Adipocyte (in vitro differentiated cells): ENCODE measurements around the gene AFDN.
A peak's percentile ranks its signal among the peaks of the same experiment; 100 is the strongest.

ENCODE experiments used
- DNase-seq: peaks from one replicate; pipeline ENCODE4 v3.0.0-alpha.2; 2015; ENCODE audit warnings: low read depth
- H3K27me3 ChIP-seq: replicated peaks from 2 replicates; pipeline ENCODE4 v1.7.0; 2013; ENCODE audit warnings: mild to moderate bottlenecking, low read length, moderate library complexity; ENCODE audit not compliant: control insufficient read depth, insufficient read depth
- H3K36me3 ChIP-seq: 2 replicates; pipeline ENCODE4 v1.7.0; 2013; ENCODE audit warnings: low read length, mild to moderate bottlenecking, moderate library complexity; ENCODE audit not compliant: control insufficient read depth, insufficient read depth, severe bottlenecking
- H3K4me1 ChIP-seq: 2 replicates; pipeline ENCODE4 v1.7.0; 2013; ENCODE audit warnings: mild to moderate bottlenecking, low read length, moderate library complexity; ENCODE audit not compliant: control insufficient read depth, insufficient read depth
- H3K4me3 ChIP-seq: 2 replicates; pipeline ENCODE4 v1.7.0; 2013; ENCODE audit warnings: mild to moderate bottlenecking, low read length, moderate library complexity
- H3K9ac ChIP-seq: 2 replicates; pipeline ENCODE4 v1.7.0; 2013; ENCODE audit warnings: mild to moderate bottlenecking, low read length, moderate library complexity
- H3K9me3 ChIP-seq: 2 replicates; pipeline ENCODE4 v1.7.0; 2013; ENCODE audit warnings: mild to moderate bottlenecking, low read length, moderate library complexity; ENCODE audit not compliant: control insufficient read depth

The AFDN gene

DNA sequence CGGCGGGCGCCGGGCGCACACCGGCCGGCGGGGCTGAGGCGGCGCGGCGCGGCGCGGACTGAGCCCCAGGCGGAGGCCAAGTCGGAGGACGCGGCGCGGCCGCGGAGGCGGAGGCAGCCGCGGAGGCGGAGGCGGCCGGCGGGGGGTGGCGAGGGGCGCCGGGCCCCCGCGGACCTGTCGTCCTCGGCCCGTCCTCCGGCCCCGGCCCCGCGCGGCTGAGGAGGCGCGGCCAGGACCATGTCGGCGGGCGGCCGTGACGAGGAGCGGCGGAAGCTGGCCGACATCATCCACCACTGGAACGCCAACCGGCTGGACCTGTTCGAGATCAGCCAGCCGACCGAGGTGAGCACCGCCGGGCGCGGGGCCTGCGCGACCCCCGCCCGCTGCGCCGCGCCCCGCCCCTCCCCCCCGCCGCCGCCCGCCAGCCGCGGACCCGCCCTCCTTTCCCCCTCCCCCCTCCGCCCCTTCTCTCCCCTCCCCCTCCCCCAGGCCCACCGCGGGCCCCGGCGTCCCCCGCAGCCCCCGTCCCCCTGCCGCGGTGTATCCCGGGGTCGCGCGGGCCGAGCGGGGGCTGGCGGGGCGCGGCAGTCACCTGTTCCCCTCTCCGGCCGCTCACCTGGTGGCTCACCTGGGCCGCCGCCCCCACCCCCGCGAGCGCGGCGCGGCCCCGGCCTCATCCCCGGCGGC, at the start of gene AFDN:
TSS of gene AFDN (plus strand) at position 16 of the 687 bp plus-strand sequence. CDS start at position 238, 222 bp downstream.
- Histone ChIP-seq H3K4me1 (peaks cover 20% of the 10 kb centered on the region), H3K36me3 (no peaks in the 10 kb centered on the region), H3K4me3 (peak within 1 kb of the TSS; percentile 88), H3K9me3 (no peaks in the 10 kb centered on the region), H3K27me3 (no peaks in the 10 kb centered on the region), H3K9ac (peak within 1 kb of the TSS; percentile 82)
- no peak for DNase-seq

GRCh38 chr6:167778497-167779128, 48.1 kb upstream of the AFDN start:
- H3K9ac ChIP-seq: no peak overlapping the region
- H3K36me3 ChIP-seq: no peaks in the 10 kb centered on the region
- no peak overlapping the region for H3K4me3 ChIP-seq
- DNase-seq: no peak
- peaks cover 35% of the 10 kb centered on the region for H3K27me3 ChIP-seq
- no peaks in the 10 kb centered on the region for H3K4me1 ChIP-seq
- H3K9me3 ChIP-seq: no peaks in the 10 kb centered on the region

DNA sequence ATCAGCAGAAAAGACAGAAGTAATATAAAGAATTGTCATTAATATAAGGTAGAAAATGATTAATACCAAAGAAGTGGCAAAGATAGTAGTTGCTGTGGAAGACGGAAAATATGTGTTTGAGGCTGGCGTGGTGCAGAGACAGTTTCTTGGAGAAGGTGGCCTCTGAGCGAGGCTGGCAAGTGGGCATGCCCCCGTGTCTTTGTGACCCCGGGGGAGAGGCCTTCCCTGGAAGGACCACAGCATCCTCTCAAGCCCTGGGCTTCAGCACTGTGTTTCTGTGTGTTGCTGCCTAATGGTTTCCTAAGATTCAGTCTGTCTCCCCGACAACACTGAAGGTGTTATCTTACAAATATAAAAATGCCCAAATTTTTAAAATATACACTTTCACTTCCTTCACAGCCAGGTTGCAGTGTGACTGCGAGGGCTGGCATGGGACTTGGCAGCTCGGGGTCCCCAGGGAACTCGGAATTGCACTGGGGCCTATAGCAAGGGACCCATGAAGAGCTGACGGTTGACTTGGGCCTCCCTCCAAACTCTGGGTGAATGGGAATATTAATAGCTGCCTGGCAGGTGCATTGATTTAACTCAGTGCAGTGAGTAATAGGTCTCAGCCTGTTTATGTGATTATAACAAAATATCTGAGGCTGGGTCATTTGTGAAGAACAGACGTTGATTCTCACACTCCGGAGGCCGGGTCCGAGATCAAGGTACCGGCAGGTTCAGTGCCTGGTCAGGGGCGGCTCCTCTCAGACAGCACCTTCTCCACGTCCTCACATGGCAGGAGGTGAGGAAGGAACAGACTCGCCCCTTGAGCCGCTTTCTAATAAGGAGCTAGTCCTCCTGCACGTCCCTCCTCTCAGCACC, 47.4 kb upstream of the AFDN start:
- Histone ChIP-seq H3K9me3 (no peaks in the 10 kb centered on the region), H3K9ac (no peak overlapping the region), H3K4me3 (no peak overlapping the region), H3K4me1 (no peaks in the 10 kb centered on the region), H3K36me3 (no peaks in the 10 kb centered on the region), H3K27me3 (peaks cover 35% of the 10 kb centered on the region)
- DNase-seq: no peak

DNA sequence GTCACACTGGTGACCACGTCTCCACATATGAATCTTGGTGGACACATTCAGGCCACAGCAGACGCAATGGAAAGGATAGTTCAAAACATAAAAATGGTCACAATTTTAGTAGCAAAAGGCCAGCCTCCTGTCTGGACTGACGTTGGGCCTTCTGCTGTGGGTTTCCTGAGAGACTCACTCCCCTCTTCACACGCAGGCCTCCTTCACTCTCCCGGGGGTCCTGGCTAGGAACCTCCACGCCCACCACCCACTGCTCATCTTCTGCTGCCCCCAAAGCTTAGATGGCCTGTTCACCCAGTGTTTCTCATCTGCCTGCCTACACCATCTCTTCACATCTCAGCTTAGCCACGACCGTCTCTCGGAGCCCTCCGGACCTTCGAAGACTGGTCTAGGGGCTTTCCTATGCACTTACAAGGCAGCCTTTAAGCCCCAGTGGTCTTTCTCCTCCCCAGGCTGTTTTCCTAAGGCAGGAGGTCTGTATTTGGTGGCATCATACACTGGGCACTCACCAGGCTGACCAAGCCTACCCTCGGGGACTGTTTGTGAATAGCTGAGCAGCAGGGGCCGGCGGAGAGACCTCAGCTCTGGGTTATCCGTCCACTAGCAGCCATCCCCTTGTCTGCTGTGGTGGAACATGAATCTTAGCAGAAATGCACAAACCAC, 46.6 kb upstream of the AFDN start:
- no peak for DNase-seq
- H3K9me3 ChIP-seq: no peaks in the 10 kb centered on the region
- no peak overlapping the region for H3K9ac ChIP-seq

GRCh38 chr6:167781066-167781767, 45.5 kb upstream of the AFDN start:
- no peaks in the 10 kb centered on the region for H3K9me3 ChIP-seq
- DNase-seq: no peak
- H3K4me1 ChIP-seq: no peaks in the 10 kb centered on the region
- H3K27me3 ChIP-seq: peaks cover 34% of the 10 kb centered on the region
- no peak overlapping the region for H3K9ac ChIP-seq
- H3K36me3 ChIP-seq: no peaks in the 10 kb centered on the region
- no peak overlapping the region for H3K4me3 ChIP-seq

More for the DNA sequence above, 46.6 kb upstream of the AFDN start:
- Histone ChIP-seq H3K27me3 (peaks cover 35% of the 10 kb centered on the region), H3K36me3 (no peaks in the 10 kb centered on the region), H3K4me1 (no peaks in the 10 kb centered on the region), H3K4me3 (no peak overlapping the region)

DNA sequence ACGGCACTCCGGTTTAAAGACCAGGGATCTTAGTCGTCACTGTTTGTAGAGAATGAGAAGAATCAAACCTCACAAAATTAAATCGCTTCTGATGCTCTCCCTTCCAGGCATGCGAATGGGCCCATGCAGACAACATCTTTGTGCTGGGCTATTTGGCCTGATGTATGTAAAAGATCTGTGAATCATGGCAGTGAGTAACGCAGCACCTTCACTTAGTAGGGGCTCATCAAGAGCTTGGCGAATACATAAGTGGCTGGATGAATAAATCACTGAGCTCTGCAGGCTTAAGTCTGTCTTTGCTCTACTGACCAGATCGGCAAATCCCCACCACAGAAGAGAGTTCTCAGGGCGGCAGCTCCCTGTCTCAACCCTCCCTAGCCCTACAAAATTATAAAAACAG, 44.8 kb upstream of the AFDN start:
- Histone ChIP-seq H3K27me3 (peaks cover 28% of the 10 kb centered on the region), H3K36me3 (no peaks in the 10 kb centered on the region), H3K4me1 (peaks cover 2% of the 10 kb centered on the region), H3K9ac (no peak overlapping the region), H3K4me3 (no peak overlapping the region), H3K9me3 (no peaks in the 10 kb centered on the region)
- no peak for DNase-seq

DNA sequence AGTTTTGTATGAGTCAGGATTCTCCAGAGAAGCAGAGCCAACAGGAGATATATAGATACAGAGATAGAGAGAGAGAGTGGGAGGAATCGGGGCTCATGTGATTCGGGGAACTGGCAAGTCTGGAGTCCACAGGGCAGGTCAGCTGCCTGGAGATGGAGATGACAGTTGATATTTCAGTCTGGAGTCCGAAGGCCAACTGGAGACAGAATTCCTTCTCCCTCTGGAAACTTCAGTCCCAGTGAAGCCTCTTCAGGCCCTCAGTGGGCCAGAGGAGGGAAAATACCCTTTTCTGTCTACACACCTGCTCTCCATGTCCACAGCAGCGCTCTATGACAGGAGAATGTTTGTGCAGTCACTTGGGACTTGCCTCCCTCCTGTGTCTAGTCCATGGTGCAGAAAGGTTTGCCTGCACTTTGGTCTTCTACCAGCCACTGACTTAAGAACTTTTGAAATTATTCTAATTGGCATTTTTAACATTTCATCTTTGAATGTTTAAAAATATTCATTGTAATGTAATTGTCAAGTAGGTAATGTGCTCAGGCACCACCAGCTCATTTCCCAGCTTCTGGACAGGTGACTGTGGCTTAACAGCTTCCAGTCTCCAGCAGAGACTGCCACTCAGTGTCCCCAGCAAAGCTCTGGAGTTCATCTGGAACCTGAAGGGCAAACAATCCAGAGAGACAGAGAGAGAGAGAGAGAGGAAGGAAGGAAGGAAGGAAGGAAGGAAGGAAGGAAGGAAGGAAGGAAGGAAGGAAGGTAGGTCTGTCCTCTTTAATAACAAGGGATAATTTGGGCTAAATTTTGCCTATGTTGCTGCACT, 43.8 kb upstream of the AFDN start:
- peaks cover 5% of the 10 kb centered on the region for H3K4me1 ChIP-seq
- no peaks in the 10 kb centered on the region for H3K9me3 ChIP-seq
- no peaks in the 10 kb centered on the region for H3K36me3 ChIP-seq
- no peak overlapping the region for H3K4me3 ChIP-seq
- DNase-seq: no peak
- peaks cover 22% of the 10 kb centered on the region for H3K27me3 ChIP-seq
- H3K9ac ChIP-seq: no peak overlapping the region

DNA sequence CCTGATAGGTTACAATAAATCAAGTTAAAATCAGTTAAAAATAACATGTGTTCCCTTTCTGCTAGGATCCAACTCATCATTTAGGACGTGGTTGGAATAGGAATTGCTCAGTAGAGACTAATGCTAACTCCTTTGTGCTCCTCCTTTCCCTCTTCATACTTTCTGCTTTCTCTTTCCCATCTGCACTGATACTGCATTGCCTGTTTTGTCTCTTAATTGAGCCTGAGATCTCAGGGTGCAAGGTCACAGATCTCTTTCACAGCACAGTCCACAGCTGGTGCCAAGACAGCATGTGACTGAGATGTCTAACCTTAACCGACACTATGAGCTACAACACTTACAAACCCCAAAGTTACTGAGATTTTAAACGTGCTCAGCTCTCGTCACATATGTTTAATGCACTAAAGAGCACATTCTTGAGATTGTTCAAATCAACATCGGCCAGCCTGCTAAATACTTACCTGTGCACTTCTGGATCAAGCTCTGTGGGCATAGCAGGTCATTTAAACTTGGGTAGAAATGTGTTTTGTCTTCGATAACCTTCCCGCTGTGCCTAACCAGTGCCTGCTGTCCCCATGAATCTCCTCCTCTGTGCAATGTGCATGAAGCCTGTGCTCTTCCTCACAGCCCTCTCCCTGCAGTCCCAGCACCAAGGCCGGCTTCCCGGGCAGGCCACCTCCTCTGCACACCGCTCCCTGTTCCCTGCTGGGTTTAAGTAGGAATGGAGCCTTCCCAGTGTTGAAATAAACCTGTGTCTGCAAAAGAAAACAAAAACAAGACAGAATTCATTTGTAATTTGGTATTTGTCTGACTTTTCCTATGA, 39.6 kb upstream of the AFDN start:
- Histone ChIP-seq H3K9ac (no peak overlapping the region), H3K4me3 (no peak overlapping the region), H3K36me3 (no peaks in the 10 kb centered on the region), H3K27me3 (peaks cover 3% of the 10 kb centered on the region), H3K9me3 (no peaks in the 10 kb centered on the region), H3K4me1 (peaks cover 8% of the 10 kb centered on the region)
- DNase-seq: no peak

DNA sequence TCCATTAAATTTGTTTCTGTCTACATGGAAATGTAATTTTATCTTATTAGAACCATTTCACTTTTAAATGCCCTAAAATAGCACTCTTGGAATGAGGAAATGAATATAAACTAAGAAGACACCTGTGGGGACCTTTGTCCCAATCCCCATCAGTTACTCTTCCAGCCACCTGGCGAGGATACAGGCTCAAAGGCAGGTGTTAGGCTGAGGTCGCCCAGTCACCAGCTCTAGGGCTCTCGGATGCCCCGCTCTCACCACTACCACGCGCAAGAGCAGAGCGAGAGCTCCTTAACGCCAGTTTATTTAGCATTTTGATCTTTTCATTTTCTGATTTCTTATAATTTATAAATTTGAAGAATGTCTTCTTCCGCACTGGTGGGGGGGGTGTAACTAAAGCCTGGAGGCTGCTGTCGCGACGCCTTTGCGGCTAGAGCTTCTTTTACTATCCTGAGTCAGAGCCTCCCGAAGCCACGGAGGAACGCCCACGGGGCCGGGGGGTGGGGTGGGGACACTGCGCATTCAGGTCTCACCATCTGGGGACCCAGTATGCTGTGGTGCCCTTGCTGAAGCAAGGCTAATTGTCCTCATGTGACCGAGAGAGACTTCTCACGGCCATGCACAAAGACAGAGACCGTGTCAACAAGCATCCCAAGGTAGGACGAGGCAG, 38.7 kb upstream of the AFDN start:
- Histone ChIP-seq H3K4me3 (no peak overlapping the region), H3K9ac (no peak overlapping the region), H3K9me3 (no peaks in the 10 kb centered on the region), H3K4me1 (peaks cover 8% of the 10 kb centered on the region), H3K36me3 (no peaks in the 10 kb centered on the region), H3K27me3 (no peaks in the 10 kb centered on the region)
- no peak for DNase-seq
